ENCODE results near the gene ZNF586.

DNA sequence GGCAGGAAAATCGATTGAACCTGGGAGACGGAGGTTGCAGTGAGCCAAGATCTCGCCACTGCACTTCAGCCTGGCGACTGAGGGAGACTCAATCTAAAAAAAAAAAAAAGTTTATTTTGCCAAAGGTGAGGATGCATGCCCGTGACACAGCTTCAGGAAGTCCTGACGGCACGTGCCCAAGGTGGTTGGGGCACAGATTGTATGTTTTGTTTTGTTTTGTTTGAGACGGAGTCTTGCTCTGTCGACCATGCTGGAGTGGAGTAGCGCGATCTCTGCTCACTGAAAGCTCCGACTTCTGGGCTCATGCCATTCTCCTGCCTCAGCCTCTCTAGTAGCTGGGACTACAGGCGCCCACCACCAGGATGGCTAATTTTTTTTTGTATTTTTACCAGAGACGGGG, 48.5 kb downstream of the ZNF586 start:
- TF ChIP-seq CTCF (IDR thresholded peaks at IDR 0.05) (no peak), POLR2A (IDR thresholded peaks at IDR 0.05) (no peak)

Data from uterus (tissue), 2 donors.